ENCODE data around the gene DEGS2.
"Not testable (repeated sequence)": the region's sequence is repeated elsewhere in the genome, so short reads cannot be mapped to it uniquely, and the experiment has no call there.

DEGS2 gene

DNA sequence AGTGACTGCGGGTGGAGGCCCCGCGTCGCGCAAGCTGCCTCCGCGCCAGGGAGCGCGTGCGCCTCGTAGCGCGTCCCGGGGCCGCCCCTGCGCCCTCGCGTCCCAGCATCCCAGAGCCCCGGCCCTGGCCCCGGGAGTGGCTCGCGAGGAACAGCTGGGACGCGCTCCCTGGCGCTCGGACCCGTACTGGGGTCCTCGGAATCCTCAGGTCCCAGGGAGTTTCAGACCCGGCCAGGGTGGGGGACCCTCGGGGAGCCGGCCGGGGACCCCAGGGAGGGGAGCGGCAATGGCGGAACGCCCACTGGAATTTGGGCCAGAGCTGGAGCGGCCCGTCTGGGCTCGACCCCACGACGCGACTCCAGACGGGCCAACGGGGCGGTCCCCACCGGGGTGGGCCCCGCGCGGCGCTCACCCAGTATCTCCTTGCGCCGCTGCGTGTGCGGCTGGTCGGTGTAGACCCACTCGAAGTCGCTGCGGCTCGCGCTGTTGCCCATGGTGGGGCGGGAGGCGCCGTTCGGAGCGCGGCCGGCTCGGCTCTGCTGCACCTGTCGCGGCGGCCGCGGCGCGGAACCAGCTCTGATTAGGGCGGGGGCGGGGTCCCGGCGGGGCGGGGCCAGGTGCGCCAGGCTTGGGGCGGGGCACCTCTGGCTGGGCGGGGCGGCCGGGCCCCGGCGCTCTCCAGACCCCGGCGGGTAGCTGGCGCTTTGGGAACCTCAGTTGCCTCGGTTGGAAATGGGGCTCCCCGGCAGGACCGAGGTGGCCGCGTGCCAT lies at the start of gene DEGS2:
Gene DEGS2 (minus strand): TSS at position 552 of the 771 bp plus-strand sequence. CDS start 58 bp downstream, at position 494.
- DNase-seq (ENCODE audit: low read depth, low spot score), result no peak

DNA sequence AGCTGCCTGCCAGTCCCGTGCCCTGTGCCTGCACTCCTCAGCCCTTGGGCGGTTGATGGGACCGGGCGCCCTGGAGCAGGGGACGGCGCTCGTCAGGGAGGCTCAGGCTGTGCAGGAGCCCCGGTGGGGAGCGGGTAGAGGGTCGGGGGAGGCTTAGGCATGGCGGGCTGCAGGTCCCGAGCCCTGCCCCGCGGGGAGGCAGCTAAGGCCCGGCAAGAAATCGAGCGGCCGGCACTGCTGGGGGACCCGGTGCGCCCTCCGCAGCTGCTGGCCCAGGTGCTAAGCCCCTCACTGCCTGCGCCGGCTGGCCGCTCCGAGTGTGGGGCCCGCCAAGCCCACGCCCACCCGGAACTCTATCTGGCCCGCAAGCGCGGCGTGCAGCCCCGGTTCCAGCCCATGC lies 48.7 kb upstream of the DEGS2 start:
- DNase-seq (ENCODE audit: low read depth, low spot score), result not testable (repeated sequence)

DNA sequence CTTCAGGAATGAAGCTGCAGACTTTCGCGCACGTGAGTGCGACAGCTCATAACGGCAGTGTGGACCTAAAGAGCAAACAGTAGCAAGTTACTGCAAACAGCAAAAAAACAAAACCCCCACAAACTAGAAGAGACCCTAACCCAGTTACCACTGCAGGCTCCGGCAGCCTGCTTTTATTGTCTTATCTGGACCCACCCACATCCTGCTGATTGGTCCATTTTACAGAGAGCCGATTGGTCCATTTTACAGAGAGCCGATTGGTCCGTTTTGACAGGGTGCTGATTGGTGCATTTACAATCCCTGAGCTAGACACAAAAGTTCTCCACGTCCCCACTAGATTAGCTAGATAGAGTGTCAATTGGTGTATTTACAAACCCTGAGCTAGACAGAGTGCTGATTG lies 48.1 kb upstream of the DEGS2 start:
- DNase-seq (ENCODE audit: low read depth, low spot score), result not testable (repeated sequence)

DNA sequence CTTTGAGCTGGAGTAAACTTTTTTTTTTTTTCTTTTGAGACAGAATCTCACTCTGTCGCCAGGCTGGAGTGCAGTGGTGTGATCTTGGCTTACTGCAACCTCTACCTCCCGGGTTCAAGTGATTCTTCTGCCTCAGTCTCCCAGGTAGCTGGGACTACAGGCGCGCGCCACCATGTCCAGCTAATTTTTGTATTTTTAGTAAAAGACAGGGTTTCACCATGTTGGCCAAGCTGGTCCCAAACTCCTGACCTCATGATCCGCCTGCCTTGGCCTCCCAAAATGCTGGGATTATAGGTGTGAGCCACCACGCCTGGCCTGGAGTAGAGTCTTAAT lies 45.4 kb upstream of the DEGS2 start:
- DNase-seq (ENCODE audit: low read depth, low spot score), result not testable (repeated sequence)

DNA sequence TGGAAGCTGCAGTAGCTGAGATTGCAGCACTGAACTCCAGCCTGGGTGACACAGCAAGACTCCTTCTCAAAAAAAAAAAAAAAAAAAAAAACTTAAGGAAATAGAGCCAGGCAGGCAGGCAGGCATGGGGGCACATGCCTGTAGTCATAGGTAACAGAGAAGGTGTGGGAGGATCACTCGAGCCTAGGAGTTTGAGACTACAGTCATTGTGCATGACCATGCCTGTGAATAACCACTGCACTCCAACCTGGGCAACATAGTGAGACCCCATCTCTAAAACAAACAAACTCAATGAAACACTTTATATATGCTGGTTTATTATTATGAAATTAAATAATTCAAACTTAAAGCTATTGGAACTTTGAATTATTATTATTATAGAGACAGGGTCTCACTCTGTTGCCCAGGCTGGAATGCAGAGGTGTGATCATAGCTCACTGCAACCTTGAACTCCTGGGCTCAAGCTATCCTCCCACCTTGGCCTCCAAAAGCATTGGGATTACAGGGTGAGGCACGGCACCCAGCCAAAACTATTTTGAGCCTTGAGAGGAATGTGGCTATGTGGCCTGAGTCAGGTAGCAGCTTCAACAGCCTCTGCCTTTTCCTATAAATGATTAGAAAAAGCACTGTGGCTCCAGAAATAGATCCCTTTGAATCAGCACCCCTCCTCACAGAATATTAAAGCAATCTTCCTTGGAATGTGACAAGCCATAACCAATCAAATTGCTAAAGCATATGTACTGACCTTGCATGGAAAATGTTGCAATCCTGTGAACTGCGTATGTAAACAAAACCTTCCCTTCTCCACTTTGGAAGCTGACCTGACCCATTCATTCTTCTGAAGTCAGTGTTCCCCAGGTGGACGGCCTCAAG lies 44.8 kb upstream of the DEGS2 start:
- DNase-seq (ENCODE audit: low read depth, low spot score), result no peak

DNA sequence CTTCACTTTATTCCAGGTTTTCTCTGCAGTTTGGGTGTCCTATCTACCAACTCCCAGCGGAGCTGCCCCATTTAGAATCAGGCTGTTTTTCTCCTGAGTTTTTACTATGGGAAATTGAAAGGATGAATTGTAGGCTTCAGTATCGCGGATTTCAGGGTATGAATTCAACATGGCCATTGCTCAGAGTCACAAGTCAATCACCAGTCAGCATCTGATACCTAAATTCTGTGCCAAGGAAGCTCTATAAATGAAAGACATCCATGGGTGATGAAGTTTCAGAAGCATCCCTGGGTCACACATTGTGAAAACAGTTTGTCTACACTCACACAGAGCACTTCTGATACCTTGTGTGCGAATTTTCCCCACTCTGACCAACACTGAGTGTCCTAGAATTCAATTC lies 43.7 kb upstream of the DEGS2 start:
- no peak for DNase-seq (ENCODE audit: low read depth, low spot score)

DNA sequence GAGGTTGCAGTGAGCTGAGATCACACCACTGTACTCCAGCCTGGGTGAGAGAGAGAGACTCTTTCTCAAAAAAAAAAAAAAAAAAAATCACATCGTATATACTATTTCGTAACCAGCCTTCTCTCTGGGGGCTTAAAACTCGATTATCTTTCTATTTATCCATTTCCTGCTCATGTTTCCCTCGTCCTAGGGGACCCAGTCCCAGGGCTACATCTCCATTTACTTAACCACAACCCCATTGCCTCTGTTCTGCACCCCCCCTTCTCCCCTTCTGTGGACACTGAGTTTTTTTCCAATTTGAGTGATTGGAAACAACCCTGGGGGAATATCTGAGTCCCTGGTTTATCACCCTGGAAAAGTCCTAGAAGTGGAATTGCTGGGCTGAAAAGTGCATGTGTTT lies 43.3 kb upstream of the DEGS2 start:
- DNase-seq (ENCODE audit: low read depth, low spot score), result no peak

DNA sequence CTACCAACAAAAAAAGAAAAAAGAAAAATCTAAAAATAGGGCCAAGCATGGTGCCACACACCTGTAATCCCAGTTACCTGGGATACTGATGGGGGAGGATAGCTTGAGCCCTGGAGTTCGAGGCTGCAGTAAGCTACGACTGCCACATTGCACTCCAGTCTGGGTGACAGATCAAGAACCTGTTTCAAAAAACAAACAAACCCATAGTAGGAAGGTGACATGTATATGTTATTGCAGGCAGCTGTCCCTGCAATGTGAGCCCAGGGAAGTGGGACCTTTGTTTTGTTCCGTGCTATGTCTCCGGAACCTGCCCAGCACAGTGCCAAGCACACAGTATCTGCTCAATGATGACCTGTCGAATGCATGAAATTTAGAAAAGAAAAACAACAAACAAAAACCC lies 42.3 kb upstream of the DEGS2 start:
- no peak for DNase-seq (ENCODE audit: low read depth, low spot score)

DNA sequence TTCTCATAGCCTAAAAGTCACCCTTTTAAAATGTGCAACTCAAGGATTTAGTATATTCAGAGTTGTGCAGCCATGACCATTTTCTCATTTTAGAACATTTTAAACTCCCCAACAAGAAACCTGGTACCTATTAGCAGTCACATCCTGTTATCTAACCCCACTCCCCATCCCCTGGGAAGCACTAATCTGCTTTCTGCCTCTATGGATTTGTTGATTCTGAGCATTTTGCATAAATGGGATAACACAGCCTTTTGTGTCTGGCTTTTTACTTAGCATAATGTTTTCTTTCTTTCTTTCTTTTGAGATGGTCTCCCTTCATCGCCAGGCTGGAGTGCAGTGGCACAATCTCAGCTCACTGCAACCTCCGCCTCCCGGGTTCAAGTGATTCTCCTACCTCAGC lies 40.9 kb upstream of the DEGS2 start:
- no peak for DNase-seq (ENCODE audit: low read depth, low spot score)

DNA sequence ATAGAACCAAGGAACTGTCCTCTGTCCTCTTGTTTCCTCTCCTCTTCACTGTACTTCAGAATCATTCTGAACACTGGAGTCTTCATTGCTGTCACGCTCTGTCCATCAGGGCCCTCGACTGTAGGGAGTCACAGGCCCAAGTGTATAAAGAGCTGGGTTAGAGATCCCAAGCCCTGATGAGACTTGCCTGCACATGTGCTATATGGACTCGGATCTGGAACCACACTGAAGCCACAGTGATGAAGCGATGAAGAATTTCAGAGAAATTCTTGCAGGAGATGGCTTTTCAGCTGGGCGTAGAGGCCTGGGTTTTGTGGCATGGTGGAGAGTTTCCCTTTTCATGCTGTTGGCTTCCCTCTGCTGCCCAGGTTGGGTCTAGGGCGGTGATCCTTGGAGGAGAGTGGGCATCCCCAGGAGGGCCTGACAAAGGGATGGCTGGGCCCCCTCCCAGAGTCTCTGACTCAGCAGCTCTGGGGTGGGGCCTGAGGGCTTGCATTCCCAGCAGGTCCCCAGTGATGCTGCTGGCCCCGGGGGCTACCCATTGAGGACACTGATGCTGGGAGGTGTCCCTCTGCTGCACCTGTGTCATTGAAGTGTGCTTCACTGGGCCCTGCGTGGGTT lies 39.9 kb upstream of the DEGS2 start:
- no peak for DNase-seq (ENCODE audit: low read depth, low spot score)

DNA sequence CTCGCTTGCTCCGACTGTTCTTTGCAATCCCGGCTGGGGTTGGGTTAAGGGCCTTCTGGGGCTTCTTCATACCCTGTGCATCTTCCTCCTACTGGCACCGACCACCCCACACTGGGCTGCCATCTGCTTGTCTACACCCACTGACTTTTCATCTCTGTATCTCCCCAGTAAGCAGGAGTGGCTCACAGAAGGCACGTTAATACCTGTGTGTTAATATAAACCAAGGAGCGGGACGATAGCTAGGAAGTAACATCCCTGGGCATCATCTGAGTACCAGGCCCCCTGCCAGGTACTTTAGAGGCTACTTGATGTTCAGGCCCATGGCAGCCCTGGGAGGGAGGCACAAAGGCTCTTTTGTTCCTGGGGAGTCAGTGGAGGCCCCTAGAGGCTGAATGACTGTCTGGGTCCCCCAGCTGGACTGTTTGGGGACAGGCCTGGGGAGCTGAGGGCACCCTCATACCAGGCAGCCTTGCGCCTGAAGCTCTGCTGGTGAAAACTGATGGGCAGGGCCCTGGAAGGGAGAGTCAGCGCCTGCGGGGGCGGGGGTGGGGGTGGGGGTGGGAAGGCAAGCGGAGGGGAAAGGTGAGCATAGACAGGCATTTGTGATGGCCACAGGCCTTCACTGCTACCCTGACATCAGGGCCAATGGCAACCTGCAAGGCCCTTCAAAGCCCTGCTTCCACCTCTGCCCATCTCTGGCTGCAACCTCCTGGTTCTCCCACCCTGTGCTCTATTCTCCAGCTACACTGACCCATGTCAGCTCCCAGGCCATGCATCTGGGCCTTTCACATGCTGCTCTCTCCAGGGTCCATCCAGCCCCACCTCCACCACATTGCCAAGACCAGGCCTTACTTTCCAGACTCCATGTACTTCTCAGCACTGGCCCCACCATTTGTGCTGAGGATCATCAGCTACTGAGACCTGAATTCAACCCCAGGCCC lies 34.2 kb upstream of the DEGS2 start:
- no peak for DNase-seq (ENCODE audit: low read depth, low spot score)

DNA sequence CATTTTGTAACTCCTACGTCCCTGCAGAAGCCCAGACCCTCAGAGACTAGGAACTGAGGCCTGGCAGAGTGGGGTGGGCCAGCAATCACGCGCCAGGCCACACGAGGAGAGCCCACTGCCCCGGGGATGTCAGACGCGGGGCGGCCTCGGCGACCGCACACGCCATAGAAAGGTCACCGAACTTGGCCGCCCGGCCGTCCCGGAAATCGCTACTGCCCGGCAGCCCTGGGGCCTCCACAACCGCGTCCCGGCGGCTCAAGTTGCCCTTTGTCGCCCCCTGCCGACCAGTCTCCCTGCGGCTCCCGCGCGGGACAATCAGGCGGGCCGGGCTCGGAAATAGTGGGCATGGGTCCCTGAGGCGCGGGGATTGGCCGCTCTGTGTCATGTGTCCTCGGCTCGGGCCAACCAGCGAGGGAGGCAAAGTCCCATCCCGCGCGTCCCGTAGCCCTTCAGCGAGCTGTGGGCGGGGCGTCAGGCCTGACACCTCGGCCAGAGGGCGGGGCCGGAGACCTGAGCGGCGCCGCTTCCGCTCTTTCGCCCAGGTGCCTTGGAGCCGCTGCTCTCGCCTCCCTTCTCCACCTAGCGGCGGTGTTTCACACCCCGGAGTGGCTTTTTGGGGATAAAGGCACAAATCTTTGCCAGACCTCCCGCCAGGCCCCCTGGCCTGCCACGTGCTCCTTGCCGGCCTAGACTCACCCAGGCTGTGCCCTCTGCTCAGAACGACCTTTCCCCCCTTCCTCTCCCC lies 33.4 kb upstream of the DEGS2 start:
- DNase-seq (ENCODE audit: low read depth, low spot score), result peak; percentile 91

DNA sequence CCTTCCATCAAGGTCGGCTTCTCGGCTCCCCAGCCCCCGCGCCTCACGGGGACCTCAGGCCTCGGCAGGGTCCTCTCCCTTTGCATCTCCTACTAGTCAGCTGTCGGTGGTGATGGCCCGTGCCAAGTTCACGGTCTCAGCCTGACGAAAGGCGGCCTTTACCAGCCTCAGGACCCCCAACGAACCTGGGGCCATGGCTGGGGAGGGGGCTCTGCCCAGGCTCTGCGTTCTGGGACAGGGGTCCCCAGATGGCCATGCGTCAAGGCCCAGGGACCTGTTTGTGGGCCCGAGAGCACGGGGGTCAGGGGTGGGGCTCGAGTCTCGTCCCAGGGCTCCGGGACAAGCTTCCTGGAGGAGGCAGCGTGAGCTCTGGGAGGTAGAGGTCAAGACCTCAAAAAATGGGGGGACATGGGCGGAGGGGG lies 32.8 kb upstream of the DEGS2 start:
- DNase-seq (ENCODE audit: low read depth, low spot score), result no peak

DNA sequence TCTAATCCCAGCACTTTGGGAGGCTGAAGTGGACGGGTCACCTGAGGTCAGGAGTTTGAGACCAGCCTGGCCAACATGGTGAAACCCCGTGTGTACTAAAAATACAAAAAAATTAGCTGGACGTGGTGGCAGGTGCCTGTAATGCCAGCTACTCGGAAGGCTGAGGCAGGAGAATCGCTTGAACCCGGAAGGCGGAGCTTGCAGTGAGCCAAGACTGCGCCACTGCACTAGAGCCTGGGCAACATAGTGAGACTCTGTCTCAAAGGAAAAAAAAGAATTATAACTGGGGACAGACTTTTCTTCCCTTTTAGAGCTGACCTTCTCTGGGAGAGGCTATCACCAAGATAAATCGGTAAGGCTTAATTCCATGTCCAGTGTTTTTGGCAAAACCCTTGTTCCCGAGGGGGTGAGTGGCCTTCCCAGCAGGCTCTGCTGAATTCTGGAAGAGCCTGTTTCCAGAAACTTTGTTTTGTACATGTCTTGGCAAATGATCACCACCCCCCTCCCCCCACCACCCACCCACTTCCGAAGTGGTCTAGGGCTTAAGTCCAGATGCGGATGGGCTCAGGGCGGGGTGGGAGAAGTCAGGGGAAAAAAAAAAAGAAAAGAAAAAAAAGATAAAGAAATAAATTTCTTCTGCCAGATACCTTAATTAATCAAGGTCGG lies 32.3 kb upstream of the DEGS2 start:
- no peak for DNase-seq (ENCODE audit: low read depth, low spot score)

DNA sequence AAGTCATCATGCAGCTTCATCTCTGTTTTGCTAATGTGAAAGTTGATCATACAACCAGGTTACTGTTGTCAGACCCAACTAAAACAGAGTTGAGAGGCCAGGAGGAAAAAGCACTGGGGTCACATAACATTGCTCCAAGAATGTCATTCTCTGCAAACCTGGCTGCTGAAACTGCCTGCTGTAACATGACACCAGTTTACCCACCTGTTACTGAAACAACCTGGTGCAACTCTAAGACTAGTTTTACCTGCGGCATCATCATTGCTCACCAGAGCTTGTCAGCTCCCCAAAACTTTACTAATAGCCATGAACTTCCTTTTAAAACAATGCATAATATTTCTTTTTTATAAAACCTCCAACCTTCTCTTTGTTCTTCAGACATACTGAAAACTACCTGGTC lies 30.7 kb upstream of the DEGS2 start:
- no peak for DNase-seq (ENCODE audit: low read depth, low spot score)

DNA sequence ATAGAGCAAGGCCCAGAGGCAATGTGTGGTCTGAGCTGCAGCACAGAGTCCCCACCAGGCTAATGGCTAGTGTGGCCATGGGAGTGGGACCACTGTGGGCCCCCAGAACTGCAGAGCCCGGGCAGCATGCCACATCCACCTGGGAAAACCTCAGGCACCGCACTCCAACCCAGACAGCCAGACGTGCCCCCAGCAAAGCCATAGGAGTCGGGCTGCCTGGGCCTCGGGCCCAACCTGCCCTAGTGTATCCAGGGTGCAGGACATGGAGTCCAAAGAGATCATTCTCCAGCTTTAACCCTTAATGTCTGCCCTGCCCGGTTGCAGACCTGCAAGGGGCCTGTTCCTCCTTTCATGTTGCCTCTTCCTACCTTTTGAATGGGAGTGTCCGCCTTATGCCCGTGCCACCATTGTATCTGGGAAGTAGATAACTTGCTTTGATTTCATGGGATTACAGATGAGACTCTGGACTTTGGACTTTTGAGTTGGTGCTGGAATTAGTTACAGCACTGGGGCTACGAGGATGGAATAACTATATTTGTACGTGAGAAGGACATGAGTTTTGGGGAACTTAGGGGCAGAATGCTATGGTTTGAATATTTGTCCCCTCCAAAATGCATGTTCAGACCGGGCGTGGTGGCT lies 29.1 kb upstream of the DEGS2 start:
- DNase-seq (ENCODE audit: low read depth, low spot score), result no peak

DNA sequence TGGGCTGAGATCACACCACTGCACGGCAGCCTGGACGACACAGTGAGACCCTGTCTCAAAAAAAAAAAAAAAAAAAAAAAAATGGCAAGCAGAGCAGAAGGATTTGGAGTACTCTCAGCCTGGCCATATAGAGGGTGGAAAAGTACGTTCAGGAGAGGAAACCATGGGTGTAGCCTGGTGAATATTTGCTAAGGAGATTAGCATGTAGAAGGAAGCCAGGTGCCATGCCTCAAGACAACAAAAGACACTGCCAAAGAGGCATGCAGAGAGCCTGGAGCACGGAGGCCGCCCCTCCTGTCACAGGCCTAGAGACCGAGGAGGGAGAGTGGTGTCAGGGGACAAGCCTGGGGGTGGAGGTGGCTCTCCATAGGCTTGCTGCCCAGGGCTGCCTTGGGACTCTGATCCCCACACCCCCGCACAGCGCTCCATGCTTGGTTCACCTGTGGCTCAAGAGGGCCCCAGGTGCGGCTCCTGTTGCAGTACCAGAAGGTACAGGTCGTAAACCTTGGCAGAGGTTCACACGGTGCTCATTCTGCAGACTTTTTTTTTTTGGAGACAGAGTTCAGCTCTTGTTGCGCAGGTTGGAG lies 27.9 kb upstream of the DEGS2 start:
- no peak for DNase-seq (ENCODE audit: low read depth, low spot score)

DNA sequence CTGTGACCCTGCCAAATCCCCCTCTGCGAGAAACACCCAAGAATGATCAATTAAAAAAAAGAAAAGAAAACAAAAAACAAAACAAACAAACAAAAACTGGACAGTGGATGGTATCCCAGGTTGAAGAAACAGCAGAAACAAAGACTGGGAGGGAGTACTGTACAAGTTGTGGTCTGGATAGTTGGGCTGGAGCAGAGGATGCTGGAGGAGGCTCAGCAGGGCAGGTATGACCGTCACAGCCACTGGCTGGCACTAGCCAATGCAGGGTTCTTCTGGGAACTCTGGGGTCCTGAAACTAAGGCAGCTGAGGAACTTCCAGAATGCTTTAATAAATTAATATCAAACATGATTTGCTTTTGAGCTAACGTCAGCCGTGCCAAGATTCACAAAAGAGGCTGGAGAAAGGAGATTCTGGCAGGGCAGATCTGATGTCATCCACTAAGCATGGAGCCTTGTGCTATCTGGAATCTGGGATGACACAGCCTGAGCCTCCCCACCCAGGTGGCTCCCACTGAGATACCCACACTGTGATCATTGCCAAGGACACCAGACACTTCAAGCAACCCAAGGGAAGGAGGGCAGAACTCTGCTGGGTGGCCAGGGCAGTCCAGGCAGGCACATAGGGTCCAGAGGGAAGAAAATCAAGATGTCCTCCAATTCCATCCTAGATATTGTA lies 22.6 kb upstream of the DEGS2 start:
- DNase-seq (ENCODE audit: low read depth, low spot score), result not testable (repeated sequence)

DNA sequence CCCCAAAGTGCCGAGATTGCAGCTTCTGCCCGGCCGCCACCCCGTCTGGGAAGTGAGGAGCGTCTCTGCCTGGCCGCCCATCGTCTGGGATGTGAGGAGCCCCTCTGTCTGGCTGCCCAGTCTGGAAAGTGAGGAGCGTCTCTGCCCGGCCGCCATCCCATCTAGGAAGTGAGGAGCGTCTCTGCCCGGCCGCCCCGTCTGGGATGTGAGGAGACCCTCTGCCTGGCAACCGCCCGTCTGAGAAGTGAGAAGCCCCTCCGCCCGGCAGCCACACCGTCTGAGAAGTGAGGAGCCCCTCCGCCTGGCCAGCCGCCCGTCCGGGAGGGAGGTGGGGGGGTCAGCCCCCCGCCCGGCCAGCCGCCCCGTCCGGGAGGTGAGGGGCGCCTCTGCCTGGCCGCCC lies 21.2 kb upstream of the DEGS2 start:
- DNase-seq (ENCODE audit: low read depth, low spot score), result not testable (repeated sequence)
